GM21717 (cell line): ENCODE measurements around the gene IBSP.
A peak's percentile ranks its signal among the peaks of the same experiment; 100 is the strongest.

ENCODE experiments used
- ATAC-seq: cut with Tn5 transposase; IDR thresholded peaks from one replicate; pipeline ENCODE4 v1.9.1; 2021; ENCODE audit warnings: mild to moderate bottlenecking, moderate library complexity; ENCODE audit not compliant: unreplicated experiment

Gene IBSP

DNA sequence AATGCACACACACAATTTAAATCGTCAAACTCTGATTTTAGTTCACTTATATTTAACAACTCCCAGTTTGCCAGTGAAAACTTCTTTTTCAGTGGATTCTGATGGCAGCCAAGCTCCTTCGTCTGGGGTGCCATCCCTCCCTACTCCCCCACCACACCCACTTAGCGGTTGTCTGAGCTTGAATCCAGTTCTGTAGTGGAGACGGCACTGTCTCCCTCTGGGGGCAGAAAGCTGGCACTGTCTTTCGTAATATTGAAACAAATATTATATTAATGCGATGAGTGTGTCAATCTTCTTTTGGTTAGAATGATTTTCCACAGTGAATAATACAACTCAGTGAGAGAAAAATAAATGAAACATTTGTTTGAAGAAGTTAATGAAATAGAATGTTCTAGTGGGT is 38.9 kb downstream of the IBSP start:
- no peak for ATAC-seq

DNA sequence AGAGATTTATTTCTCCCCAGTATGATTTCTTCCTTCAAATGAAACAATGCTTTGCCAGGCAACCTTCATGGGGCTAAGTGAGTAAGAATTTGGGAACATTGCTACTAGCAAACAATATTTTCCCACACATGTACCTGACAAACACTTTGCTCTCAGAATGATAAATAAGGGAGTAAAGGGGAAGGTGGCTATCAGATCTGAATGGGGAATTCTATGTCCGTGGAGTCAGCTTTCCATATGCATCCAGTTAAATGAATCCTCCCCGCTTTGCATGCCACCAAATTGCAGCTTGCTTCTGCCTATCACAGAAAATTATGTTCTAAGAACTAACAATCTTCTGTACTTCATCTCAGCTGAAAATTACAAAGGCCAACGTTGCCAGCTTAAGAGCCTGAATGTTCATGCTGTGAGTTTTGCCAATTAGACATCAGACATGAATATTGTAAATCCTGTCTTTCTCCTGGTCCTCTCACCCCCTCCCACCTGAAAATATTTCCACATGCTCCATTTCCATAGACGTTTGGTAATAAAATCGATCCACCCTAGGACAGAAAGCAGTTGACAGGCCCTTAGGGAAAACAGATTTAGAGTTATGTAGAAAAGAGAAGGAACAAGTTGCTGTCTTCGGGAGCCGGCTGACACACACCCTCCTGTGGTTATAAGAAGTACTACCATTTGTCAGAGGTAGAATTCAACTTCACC is 39.7 kb downstream of the IBSP start:
- ATAC-seq: no peak

DNA sequence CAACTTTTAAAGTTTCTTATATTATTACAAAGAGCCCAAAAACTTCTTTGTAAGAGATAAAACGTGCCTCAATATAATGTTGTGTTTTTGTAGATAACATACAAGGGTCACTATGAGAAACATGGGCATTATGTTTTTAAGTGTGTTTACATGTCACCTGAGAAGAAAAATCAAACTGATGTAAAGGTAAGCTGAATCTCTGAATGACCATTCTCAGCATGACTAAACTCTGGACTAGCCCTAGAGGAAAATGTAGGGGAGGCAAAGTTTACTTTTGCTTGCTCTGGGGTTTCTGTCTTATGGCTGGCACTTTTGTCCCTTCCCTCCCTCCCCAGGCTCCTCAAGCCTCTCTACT is 40.2 kb downstream of the IBSP start:
- ATAC-seq: no peak

DNA sequence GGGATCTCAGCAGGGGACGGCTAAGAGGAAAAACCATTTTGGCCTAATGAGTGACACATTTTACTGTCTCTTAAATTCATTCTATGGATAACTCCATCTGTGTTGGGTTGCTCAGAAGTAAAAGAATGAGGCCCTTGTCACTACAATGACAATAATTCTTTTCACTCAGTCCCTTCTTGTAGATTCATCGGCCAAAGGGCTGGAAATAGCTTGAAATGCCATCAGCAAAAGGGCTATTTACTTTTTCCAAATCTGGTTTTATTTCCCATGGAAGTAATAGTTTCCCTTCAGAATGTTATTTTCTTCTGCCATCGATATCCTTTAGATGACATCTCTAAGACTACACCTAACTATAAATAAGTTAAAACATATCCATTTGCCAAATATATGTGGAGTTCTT is 40.8 kb downstream of the IBSP start:
- no peak for ATAC-seq

DNA sequence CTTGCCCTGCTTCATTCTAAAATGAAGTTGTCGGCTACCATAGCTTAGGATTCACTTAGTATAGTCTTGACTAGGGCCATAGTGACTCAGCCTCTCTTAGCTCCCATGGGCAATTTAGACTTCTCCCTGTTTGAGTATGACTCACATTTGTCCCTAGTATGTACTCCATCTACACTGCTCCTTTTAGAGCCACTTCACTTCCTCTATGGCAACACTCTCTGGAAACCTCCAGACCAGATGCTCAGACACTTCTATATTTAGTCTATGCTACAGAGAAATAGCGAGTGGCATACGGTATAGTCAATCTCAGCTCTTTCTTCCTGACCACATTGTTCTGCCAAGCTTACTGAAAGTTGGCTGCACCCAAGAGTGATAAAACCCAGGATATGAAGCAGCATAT is 44.6 kb downstream of the IBSP start:
- no peak for ATAC-seq

- ATAC-seq: no peak
Measured at GRCh38 chr4:87844452-87844851, 45.1 kb downstream of the IBSP start.

DNA sequence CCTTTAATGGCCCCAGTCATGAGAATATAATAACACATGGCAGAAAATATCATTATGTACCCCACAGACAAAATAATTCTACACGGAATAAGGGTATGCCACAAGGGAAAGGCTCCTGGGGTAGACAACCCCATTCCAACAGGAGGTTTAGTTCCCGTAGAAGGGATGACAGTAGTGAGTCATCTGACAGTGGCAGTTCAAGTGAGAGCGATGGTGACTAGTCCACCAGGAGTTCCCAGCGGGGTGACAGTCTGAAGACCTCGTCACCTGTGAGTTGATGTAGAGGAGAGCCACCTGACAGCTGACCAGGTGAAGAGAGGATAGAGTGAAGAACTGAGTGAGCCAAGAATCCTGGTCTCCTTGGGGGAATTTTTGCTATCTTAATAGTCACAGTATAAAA is 46.9 kb downstream of the IBSP start:
- no peak for ATAC-seq

- ATAC-seq: peak; percentile 93
Measured at GRCh38 chr4:87848622-87849351, 49.4 kb downstream of the IBSP start.

DNA sequence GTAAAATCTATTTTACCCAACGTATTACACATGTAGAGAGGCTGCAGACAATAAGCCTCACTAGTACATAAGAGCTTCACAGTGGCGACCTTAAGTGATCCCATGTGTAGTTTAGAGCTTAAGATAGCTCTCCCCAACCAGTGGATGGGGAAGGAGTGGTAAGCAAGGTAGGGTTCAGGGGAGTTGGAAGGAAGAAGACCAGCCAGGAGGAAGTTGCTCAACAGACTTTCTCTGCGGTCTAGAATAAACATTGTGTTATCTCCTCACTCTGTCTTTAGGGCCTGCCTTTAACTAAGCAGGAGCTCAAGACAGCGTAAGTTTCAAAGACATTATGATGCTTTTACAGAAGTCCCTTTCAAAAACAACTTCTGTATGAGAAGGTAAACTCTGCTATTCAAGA is 50.3 kb downstream of the IBSP start:
- ATAC-seq: no peak

DNA sequence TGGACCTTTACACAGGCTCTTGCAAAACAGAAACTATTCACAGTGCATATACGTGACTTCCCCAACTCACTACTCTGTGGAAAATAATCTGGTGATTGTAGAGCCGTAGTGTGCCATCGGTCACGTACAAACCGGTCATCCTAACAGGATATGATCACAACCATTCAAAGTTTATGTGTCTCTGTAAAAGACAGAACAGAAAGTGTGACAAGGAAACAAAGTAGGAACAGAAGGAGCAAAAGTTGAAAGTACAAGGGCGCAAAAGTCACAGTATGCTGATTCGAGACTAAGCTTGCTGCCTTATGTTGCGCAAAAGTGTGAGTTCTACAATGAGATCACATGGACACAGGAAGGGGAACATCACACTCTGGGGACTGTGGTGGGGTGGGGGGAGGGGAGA is 52.0 kb downstream of the IBSP start:
- no peak for ATAC-seq

DNA sequence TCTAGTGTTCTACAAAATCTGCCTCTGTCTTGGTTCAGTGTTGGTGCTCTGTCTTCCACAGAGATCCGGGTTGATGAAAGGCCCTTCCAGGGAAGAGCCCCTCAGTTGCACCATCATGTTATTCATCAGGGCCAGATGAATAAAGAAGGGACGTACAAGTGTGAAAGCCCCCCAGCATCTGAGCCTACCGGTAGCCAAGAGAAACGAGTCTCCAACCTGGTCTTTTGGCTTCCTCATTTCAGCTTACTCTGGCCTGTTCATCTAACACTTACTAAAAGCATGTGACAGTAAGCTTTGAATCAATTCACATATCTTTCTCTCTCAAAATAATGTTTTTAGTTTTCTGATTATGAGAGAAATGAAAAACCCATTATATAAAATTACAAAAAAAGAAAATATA is 52.6 kb downstream of the IBSP start:
- no peak for ATAC-seq

- no peak for ATAC-seq
Measured at GRCh38 chr4:87853108-87853507, 53.8 kb downstream of the IBSP start.

GRCh38 chr4:87853891-87854290 is 54.5 kb downstream of the IBSP start:
- ATAC-seq: no peak

DNA sequence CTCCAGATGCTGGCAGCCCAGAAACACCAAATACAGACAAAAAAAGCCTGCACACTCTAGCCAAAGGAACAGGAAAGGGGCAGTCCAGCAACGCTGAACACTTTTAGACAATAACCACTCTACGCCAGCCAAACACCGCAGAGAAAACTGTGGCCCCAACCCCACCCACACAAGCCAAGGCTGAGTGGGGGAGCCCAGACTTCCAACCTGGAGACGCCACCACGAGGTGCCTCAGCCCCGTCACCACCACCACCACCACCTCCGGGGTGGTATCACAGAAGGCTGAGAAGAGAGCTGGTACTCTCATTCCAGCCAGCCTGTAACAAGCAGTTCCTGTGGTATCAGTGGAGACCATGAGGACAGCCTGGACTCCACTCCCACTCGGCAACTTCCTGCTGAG is 56.2 kb downstream of the IBSP start:
- ATAC-seq: no peak

GRCh38 chr4:87856816-87857215 is 57.5 kb downstream of the IBSP start:
- ATAC-seq: no peak

- no peak for ATAC-seq
Measured at GRCh38 chr4:87857789-87858188, 58.4 kb downstream of the IBSP start.
